ENCODE measurements around the gene TNFRSF6B.

TNFRSF6B gene

GRCh38 chr20:63686492-63687321, 9.7 kb upstream of the TNFRSF6B start:
- no peak for DNase-seq

GRCh38 chr20:63687419-63688178, 8.9 kb upstream of the TNFRSF6B start:
- no peak for DNase-seq

GRCh38 chr20:63688228-63689045, 8.0 kb upstream of the TNFRSF6B start:
- DNase-seq, result no peak

- DNase-seq, result no peak
Observed at GRCh38 chr20:63689046-63690002, 7.1 kb upstream of the TNFRSF6B start.

DNA sequence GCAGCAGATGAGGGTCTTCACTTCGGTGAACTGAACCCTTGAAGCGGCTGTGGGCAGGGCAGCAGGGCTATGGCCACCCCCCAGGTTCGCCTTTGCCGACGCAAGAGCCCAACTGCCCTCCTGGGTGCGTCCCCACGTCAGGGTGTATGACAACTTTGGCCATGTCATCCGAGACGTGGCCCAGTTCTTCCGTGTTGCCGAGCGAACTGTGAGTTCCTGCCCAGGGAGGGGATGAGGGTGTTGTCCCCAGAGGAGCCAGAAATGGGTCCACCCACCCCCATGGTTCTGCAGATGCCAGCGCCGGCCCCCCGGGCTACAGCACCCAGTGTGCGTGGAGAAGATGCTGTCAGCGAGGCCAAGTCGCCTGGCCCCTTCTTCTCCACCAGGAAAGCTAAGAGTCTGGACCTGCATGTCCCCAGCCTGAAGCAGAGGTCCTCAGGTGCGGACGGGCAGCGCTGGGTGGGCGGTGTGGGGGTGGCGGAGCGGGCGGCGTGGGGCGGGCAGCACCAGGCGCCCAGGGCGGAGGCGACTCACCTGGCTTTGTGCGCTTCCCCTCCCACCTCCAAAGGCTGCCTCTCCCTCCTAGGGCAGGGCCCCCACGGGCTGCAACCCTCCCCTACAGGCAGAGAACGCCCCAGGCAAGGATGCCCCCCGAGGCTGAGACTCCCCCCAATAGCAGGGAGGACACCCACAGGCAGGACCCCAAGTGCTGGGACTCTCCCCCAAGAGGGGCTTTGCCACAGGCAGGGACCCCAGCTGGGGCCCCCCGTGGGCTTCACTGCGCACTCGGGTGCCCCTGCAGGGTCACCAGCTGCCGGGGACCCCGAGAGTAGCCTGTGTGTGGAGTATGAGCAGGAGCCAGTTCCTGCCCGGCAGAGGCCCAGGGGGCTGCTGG, 6.2 kb upstream of the TNFRSF6B start:
- no peak for DNase-seq

- DNase-seq, result no peak
Observed at GRCh38 chr20:63690898-63691710, 5.3 kb upstream of the TNFRSF6B start.

DNA sequence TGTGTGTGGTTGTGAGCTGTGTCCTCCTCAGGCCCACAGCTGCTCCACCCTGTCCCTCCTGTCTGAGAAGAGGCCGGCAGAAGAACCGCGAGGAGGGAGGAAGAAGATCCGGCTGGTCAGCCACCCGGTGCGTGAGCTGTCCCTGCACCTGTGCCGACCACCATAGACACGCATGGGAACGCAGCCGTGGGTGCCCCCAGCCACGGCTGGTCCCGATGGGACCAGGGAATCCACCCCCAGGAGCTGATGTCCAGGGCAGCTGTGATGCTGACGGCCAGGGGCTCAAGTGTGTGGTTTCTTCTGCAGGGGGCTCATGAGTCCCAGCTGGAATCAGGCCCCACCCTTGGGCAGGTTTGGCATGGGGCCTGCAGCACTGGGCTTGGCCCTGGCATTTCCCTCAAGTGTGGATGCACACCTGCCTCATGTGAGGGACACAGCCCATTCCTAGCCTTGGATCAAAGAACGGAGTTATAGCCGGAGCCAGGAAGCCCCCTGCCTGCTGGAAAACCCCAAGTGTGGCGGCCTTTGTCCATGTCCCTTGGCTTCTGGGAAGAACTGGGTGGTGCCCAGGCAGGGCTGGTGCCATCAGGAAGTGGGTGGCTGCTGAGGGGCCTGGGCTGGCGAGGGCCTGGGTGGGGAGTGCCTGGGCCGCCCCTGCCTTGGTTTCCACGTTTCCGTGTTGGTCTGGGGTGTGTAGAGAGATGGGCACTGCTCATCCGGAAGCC, 4.6 kb upstream of the TNFRSF6B start:
- DNase-seq, result no peak

DNA sequence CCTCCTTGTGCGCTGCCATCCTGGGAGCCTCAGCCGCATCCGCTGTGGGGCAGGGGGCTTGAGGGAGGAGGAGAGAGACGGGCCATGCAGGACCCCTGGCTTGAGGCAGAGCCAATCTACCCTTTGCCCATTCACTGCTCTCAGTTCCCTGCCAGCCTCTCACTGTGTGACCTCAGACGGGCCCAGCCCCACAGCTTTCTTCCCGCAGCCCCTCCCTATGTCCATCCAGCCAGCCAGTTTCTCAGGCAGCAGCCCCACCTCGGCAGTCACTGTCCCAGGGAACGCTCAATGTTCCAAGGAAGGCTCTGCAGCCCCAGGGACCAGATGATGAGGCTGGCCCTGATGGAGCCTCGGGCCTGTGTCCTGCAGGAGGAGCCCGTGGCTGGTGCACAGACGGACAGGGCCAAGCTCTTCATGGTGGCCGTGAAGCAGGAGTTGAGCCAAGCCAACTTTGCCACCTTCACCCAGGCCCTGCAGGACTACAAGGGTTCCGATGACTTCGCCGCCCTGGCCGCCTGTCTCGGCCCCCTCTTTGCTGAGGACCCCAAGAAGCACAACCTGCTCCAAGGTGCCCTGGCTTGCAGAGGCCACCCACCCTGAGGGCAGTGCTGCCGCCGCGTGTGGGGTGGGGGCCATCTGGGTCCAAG, 3.9 kb upstream of the TNFRSF6B start:
- no peak for DNase-seq

DNA sequence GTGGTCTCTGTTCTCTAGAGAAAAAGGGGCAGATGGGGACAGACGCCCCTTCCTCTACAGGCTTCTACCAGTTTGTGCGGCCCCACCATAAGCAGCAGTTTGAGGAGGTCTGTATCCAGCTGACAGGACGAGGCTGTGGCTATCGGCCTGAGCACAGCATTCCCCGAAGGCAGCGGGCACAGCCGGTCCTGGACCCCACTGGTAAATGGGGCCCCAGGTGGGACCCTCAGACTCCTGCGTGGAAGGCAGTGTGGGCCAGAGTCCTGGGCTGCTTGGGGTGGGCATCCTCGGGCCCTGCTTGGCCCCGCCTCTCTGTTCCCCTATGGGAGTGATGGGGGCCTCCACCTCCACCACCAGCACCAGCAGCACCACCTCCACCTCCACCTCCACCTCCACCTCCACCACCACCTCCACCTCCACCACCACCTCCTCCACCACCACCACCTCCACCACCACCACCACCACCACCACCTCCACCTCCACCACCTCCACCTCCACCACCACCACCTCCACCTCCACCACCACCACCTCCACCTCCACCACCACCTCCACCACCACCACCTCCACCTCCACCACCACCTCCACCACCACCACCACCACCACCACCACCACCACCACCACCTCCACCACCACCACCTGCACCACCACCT, 3.2 kb upstream of the TNFRSF6B start:
- DNase-seq, result no peak

DNA sequence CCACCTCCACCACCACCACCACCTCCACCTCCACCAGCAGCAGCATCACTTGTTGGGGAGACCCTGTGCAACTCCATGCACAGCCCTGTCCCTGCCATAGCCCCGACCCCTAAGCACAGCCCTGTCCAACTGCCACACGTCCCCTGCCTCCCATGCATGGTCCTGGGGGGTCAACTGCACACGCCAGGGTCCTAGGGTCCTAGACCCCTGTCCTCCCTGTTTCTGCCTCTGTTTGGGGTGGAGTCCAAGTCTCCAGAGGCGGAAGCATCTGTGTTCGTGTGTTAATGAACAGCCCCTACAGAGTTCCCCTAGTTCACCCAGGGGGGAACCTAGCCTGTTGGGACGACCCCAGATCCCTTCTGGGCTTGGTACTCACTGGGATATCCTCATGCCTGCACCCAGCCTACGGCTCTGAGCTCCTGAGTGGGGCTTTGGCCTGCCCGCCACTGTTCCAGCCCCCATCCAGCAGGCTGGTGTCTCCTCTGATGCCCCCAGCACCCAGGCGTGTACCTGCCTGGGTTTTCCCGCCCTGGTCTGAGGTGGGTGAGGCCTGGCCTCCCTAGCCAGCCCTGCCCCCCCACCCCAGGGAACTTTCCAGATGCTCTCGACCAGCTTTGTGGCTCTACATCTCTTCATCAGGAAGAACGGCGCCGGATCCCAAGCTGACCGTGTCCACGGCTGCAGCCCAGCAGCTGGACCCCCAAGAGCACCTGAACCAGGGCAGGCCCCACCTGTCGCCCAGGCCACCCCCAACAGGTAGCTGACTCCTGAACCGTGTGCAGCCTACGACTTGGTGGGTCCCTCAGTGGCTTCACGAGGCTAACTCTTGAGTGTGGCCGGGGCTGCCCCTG, 2.5 kb upstream of the TNFRSF6B start:
- no peak for DNase-seq

DNA sequence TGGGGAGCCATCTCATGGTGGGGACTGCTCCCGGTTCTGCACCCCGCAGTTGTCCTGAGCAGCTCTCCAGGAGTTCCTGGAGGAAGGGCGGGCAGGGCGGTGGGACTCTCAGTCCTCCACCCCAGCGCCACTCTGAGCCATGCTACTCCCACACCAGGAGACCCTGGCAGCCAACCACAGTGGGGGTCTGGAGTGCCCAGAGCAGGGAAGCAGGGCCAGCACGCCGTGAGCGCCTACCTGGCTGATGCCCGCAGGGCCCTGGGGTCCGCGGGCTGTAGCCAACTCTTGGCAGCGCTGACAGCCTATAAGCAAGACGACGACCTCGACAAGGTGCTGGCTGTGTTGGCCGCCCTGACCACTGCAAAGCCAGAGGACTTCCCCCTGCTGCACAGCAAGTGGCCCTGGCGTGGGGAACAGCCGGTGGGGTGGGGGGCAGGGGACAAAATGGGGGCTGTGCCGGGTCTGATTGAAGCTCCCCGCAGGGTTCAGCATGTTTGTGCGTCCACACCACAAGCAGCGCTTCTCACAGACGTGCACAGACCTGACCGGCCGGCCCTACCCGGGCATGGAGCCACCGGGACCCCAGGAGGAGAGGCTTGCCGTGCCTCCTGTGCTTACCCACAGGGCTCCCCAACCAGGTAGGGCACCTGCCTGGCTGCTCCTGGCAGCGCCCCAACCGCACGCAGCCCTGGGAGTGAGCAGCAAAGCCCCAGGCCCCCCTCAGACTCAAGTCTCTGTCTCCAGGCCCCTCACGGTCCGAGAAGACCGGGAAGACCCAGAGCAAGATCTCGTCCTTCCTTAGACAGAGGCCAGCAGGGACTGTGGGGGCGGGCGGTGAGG, 1.6 kb upstream of the TNFRSF6B start:
- no peak for DNase-seq

- DNase-seq, result no peak
Observed at GRCh38 chr20:63695424-63696305, 787 bp upstream of the TNFRSF6B start.

- no peak for DNase-seq
Observed at GRCh38 chr20:63696306-63696627, 185 bp upstream of the TNFRSF6B start.

DNA sequence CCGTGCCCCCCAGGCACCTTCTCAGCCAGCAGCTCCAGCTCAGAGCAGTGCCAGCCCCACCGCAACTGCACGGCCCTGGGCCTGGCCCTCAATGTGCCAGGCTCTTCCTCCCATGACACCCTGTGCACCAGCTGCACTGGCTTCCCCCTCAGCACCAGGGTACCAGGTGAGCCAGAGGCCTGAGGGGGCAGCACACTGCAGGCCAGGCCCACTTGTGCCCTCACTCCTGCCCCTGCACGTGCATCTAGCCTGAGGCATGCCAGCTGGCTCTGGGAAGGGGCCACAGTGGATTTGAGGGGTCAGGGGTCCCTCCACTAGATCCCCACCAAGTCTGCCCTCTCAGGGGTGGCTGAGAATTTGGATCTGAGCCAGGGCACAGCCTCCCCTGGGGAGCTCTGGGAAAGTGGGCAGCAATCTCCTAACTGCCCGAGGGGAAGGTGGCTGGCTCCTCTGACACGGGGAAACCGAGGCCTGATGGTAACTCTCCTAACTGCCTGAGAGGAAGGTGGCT, 960 bp downstream of the TNFRSF6B start:
- DNase-seq, result no peak

DNA sequence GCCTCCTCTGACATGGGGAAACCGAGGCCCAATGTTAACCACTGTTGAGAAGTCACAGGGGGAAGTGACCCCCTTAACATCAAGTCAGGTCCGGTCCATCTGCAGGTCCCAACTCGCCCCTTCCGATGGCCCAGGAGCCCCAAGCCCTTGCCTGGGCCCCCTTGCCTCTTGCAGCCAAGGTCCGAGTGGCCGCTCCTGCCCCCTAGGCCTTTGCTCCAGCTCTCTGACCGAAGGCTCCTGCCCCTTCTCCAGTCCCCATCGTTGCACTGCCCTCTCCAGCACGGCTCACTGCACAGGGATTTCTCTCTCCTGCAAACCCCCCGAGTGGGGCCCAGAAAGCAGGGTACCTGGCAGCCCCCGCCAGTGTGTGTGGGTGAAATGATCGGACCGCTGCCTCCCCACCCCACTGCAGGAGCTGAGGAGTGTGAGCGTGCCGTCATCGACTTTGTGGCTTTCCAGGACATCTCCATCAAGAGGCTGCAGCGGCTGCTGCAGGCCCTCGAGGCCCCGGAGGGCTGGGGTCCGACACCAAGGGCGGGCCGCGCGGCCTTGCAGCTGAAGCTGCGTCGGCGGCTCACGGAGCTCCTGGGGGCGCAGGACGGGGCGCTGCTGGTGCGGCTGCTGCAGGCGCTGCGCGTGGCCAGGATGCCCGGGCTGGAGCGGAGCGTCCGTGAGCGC, 1.6 kb downstream of the TNFRSF6B start:
- DNase-seq, result no peak
